Fibroblast of mammary gland (primary cell): Measurements from ENCODE around the gene SCUBE2.
"Not testable (repeated sequence)": the region's sequence is repeated elsewhere in the genome, so short reads cannot be mapped to it uniquely, and the experiment has no call there.

Experiments
- DNase-seq: peaks from one replicate; pipeline ENCODE4 v3.0.0-alpha.2; 2010; ENCODE audit warnings: low read depth
- H3K4me3 ChIP-seq: 2 replicates; pipeline ENCODE4 v1.5.1; 2011; ENCODE audit warnings: low read depth, mild to moderate bottlenecking, low read length, moderate library complexity; ENCODE audit not compliant: control insufficient read depth
- CTCF ChIP-seq: conservative IDR thresholded peaks from 2 replicates; pipeline ENCODE4 v1.5.1; 2011; ENCODE audit warnings: low read depth, low read length, inconsistent platforms; ENCODE audit not compliant: control insufficient read depth, insufficient read depth

Gene SCUBE2

GRCh38 chr11:8989453-8989852 is 101.9 kb downstream of the SCUBE2 start:
- no peak overlapping the region for H3K4me3 ChIP-seq
- TF ChIP-seq CTCF = no peak
- DNase-seq = peak; percentile 35

- DNase-seq = peak; percentile 52
- H3K4me3 ChIP-seq = no peak overlapping the region
- no peak for TF ChIP-seq CTCF
These were observed 102.8 kb downstream of the SCUBE2 start for GRCh38 chr11:8988329-8989234.

- TF ChIP-seq CTCF = no peak
- no peak for DNase-seq
- H3K4me3 ChIP-seq = no peak overlapping the region
These were observed 104.0 kb downstream of the SCUBE2 start for GRCh38 chr11:8987446-8987845.

GRCh38 chr11:8986772-8987171 is 104.6 kb downstream of the SCUBE2 start:
- DNase-seq, H3K4me3 ChIP-seq: not testable (repeated sequence)

GRCh38 chr11:8985462-8985861 is 105.9 kb downstream of the SCUBE2 start:
- TF ChIP-seq CTCF = no peak
- H3K4me3 ChIP-seq = no peak overlapping the region
- DNase-seq = no peak

- no peak overlapping the region for H3K4me3 ChIP-seq
- DNase-seq = no peak
- no peak for TF ChIP-seq CTCF
These were observed 107.8 kb downstream of the SCUBE2 start for GRCh38 chr11:8983552-8983951.

- H3K4me3 ChIP-seq = no peak overlapping the region
- DNase-seq = no peak
- TF ChIP-seq CTCF = no peak
These were observed 110.9 kb downstream of the SCUBE2 start for GRCh38 chr11:8980485-8980884.

- not testable (repeated sequence) for DNase-seq
These were observed 112.0 kb downstream of the SCUBE2 start for GRCh38 chr11:8979365-8979764.

More at GRCh38 chr11:8979365-8979764, 112.0 kb downstream of the SCUBE2 start:
- not testable (repeated sequence) for H3K4me3 ChIP-seq
